ENCODE results near the gene SOX4. TPM values are rescaled to one million over a fixed set of nuclear protein-coding genes. Genes with fewer than 3 reads are reported as not detected.

The SOX4 gene
- total and polyA plus RNA-seq, 3 donors from 2014 or later = 16.1 to 43.9 (median 42.9) TPM

DNA sequence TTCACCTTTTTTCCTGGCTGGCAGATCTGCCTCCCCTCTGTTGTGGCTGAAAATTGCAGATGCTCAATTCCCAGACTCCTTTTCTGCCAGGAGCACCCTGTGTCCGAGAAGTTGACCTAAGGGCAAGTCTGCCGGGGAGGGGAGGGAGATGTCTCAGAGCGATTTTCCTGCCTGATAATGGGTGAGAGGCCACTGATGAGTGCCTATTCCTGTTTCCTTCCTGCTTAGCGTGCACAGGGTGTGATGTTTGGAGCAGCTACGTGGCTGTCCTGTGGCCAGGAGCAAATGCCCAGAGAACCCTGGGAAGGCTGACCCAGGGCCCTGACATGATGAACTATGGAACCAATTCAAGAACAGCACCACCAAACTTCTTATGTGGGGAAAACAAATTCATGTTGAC lies 22.5 kb downstream of the SOX4 start:
- TF ChIP-seq, protein P1, sequence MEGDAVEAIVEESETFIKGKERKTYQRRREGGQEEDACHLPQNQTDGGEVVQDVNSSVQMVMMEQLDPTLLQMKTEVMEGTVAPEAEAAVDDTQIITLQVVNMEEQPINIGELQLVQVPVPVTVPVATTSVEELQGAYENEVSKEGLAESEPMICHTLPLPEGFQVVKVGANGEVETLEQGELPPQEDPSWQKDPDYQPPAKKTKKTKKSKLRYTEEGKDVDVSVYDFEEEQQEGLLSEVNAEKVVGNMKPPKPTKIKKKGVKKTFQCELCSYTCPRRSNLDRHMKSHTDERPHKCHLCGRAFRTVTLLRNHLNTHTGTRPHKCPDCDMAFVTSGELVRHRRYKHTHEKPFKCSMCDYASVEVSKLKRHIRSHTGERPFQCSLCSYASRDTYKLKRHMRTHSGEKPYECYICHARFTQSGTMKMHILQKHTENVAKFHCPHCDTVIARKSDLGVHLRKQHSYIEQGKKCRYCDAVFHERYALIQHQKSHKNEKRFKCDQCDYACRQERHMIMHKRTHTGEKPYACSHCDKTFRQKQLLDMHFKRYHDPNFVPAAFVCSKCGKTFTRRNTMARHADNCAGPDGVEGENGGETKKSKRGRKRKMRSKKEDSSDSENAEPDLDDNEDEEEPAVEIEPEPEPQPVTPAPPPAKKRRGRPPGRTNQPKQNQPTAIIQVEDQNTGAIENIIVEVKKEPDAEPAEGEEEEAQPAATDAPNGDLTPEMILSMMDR (IDR thresholded peaks at IDR 0.05) = no peak
- TF ChIP-seq POLR2A (IDR thresholded peaks at IDR 0.05) = no peak
- H3K4me3 ChIP-seq = no peak overlapping the region
- H3K36me3 ChIP-seq (ENCODE audit: low read depth, missing control alignments) = no peaks in the 10 kb centered on the region
- WGBS, 2 donors = 26 to 37% methylated on average over 5 of the region's 5 CpGs
- no peak for DNase-seq
- no peaks in the 10 kb centered on the region for H3K4me1 ChIP-seq
- intact Hi-C loops (cut with DNase I; ENCODE audit: low total_unique reads) = no loop called here
- H3K27ac ChIP-seq = no peak overlapping the region
- H3K9me3 ChIP-seq = no peaks in the 10 kb centered on the region
- H3K27me3 ChIP-seq = no peaks in the 10 kb centered on the region

DNA sequence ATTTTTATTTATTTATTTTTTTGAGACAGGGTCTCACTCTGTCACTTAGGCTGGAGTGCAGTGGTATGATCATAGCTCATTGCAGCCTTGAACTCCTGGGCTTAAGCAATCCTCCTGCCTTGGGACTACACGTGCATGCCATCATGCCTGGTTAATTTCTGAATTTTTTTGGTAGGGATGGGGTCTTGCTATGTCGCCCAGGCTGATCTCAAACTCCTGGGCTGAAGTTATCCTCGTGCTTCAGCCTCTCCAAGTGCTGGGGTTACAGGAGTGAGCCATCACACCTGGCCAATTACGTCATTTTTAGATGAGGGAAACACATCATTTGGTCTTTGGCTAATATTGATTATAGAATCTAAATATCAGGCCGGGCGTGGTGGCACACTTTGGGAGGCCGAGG lies 32.1 kb downstream of the SOX4 start:
- 81 to 88% methylated on average over 7 of the region's 7 CpGs for WGBS, 2 donors

DNA sequence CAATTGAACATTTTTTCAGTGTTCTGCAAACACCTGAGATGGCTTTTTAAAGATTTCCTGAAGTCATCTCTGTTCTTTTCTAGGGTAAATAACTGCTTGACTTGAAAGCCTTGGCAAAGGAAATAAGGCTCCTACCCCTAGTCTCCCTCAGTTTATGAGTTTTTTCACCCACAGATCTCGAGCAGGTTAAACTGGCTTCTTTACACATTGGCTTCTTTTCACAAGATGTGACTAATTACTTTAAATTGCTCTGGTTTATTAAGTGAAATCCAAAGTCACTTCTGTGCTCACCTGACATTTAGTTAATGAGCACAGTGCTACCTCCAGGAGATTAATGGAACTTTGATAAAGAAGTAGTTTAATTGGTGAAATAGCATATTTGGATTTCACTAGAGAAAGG lies 33.2 kb downstream of the SOX4 start:
- H3K27me3 ChIP-seq = no peaks in the 10 kb centered on the region
- TF ChIP-seq POLR2A (IDR thresholded peaks at IDR 0.05) = no peak
- TF ChIP-seq, protein P1 (IDR thresholded peaks at IDR 0.05) = no peak
- 81 to 95% methylated on average over 1 of the region's 1 CpG for WGBS, 2 donors
- H3K9me3 ChIP-seq = no peaks in the 10 kb centered on the region
- H3K4me3 ChIP-seq = no peak overlapping the region
- no peaks in the 10 kb centered on the region for H3K4me1 ChIP-seq
- intact Hi-C loops (cut with DNase I; ENCODE audit: low total_unique reads) = no loop called here
- no peaks in the 10 kb centered on the region for H3K36me3 ChIP-seq (ENCODE audit: low read depth, missing control alignments)
- H3K27ac ChIP-seq = no peak overlapping the region
- DNase-seq = no peak

More for the DNA sequence above, 32.1 kb downstream of the SOX4 start:
- no peak overlapping the region for H3K4me3 ChIP-seq
- H3K4me1 ChIP-seq = no peaks in the 10 kb centered on the region
- DNase-seq = no peak
- no peaks in the 10 kb centered on the region for H3K9me3 ChIP-seq
- intact Hi-C loops (cut with DNase I; ENCODE audit: low total_unique reads) = no loop called here
- no peaks in the 10 kb centered on the region for H3K36me3 ChIP-seq (ENCODE audit: low read depth, missing control alignments)
- no peak overlapping the region for H3K27ac ChIP-seq
- TF ChIP-seq, protein P1 (IDR thresholded peaks at IDR 0.05) = no peak
- no peak for TF ChIP-seq POLR2A (IDR thresholded peaks at IDR 0.05)
- H3K27me3 ChIP-seq = no peaks in the 10 kb centered on the region

- intact Hi-C loops (cut with DNase I; ENCODE audit: low total_unique reads) = no loop called here
- Histone ChIP-seq H3K4me3 (no peak overlapping the region), H3K27ac (no peak overlapping the region), H3K9me3 (no peaks in the 10 kb centered on the region), H3K27me3 (no peaks in the 10 kb centered on the region), H3K36me3 (ENCODE audit: low read depth, missing control alignments) (no peaks in the 10 kb centered on the region), H3K4me1 (no peaks in the 10 kb centered on the region)
- TF ChIP-seq, protein P1 (IDR thresholded peaks at IDR 0.05) = no peak
- TF ChIP-seq POLR2A (IDR thresholded peaks at IDR 0.05) = no peak
- DNase-seq = no peak
- WGBS, 2 donors = 70 to 97% methylated on average over 4 of the region's 4 CpGs
Observed at GRCh38 chr6:21628160-21628559, 34.6 kb downstream of the SOX4 start.

GRCh38 chr6:21633511-21634109 lies 40.1 kb downstream of the SOX4 start:
- Histone ChIP-seq H3K4me1 (no peaks in the 10 kb centered on the region), H3K9me3 (no peaks in the 10 kb centered on the region), H3K4me3 (no peak overlapping the region), H3K27ac (no peak overlapping the region), H3K27me3 (no peaks in the 10 kb centered on the region), H3K36me3 (ENCODE audit: low read depth, missing control alignments) (no peaks in the 10 kb centered on the region)
- DNase-seq = no peak
- intact Hi-C loops (cut with DNase I; ENCODE audit: low total_unique reads) = no loop called here
- no peak for TF ChIP-seq POLR2A (IDR thresholded peaks at IDR 0.05)
- TF ChIP-seq, protein P1 (IDR thresholded peaks at IDR 0.05) = no peak
- 88 to 95% methylated on average over 9 of the region's 9 CpGs for WGBS, 2 donors

Data from testis (tissue), 3 donors.